GM10266 (cell line): ENCODE measurements around the gene RAB39A.

Source experiments
- DNase-seq: peaks from one replicate; pipeline ENCODE4 v3.0.0; 2012; ENCODE audit errors: extremely low spot score
- CTCF ChIP-seq: IDR thresholded peaks from 2 replicates; pipeline ENCODE4 v1.5.1; 2012; ENCODE audit warnings: mild to moderate bottlenecking, low read depth; ENCODE audit not compliant: control insufficient read depth, insufficient read depth; ENCODE audit errors: missing control alignments

The RAB39A gene

GRCh38 chr11:107951155-107951554, 22.9 kb downstream of the RAB39A start:
- DNase-seq: no peak
- TF ChIP-seq CTCF: no peak

- no peak for TF ChIP-seq CTCF
- no peak for DNase-seq
Measured at GRCh38 chr11:107953446-107953845, 25.2 kb downstream of the RAB39A start.

- no peak for TF ChIP-seq CTCF
Measured at GRCh38 chr11:107956543-107956942, 28.3 kb downstream of the RAB39A start.

GRCh38 chr11:107957109-107957588, 28.9 kb downstream of the RAB39A start:
- peak; percentile 20 for DNase-seq
- TF ChIP-seq CTCF: no peak

More at GRCh38 chr11:107956543-107956942, 28.3 kb downstream of the RAB39A start:
- no peak for DNase-seq

- DNase-seq: peak; percentile 33
- no peak for TF ChIP-seq CTCF
Measured at GRCh38 chr11:107961480-107961879, 33.2 kb downstream of the RAB39A start.

GRCh38 chr11:107962181-107962580, 33.9 kb downstream of the RAB39A start:
- no peak for DNase-seq
- TF ChIP-seq CTCF: no peak

GRCh38 chr11:107963091-107963490, 34.8 kb downstream of the RAB39A start:
- TF ChIP-seq CTCF: no peak
- DNase-seq: no peak

GRCh38 chr11:107969219-107969618, 41.0 kb downstream of the RAB39A start:
- DNase-seq: no peak
- TF ChIP-seq CTCF: no peak
